Upper lobe of left lung (tissue), 4 donors: ENCODE results near the gene SLC4A2.
A peak's percentile ranks its signal among the peaks of the same experiment; 100 is the strongest.

ENCODE experiments used
- CTCF ChIP-seq, 6 experiments: fragments of 450-650 bp in 4 of 6; fragments of 200-600 bp in 2 of 6; sonication (generic) in 2 of 6; IDR thresholded peaks; one replicate each; pipeline ENCODE4 v1.5.1; 2016 to 2019; ENCODE audit warnings: antibody characterized with exemption in 6 of 6
- POLR2A ChIP-seq, 4 donors: fragments of 450-650 bp; IDR thresholded peaks; one replicate each; pipeline ENCODE4 v1.5.1; 2016 to 2017; ENCODE audit warnings: antibody characterized with exemption in 4 of 4, mild to moderate bottlenecking in 2 of 4
- POLR2AphosphoS5 ChIP-seq, 2 donors: sonication (generic); formaldehyde crosslinking; IDR thresholded peaks; one replicate each; pipeline ENCODE4 v1.5.1; 2017; ENCODE audit warnings: antibody characterized with exemption in 2 of 2

DNA sequence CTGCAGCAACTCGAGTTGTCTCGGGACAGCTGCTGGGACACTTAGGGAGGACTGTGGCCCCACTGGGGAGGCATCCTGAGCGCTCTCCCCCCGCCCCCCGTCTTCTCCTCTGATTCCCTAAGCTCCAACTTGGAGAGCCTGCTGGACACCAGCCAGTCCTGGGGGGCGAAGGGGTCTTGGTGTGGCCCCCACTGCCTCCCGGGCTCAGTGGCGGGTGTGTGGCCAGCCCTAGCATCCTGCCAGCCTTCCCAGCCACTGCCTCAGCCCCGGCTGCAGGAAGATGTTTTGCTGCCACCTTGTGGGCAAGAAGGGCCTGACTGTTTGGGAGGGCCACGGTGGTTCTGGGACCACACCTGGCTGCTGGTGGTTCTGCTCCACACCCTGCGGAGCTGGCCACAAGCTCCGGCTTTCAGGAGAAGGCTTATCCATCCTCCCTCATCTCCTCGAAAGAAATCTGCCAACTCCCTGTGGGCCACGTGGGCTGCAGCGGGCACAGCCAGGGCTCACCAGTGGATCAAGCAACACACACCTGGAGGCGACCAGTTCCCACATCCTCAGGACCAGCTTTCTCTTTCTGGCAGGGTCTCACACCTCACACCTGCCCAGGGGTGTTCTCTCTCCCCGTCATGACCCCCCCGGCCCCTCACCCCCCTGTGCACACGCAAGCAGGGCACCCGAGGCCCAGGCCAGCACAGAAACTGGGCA lies 51.7 kb downstream of the SLC4A2 start:
- TF ChIP-seq CTCF (IDR thresholded peaks at IDR 0.05), result peak; percentile 88 to 96 (median 94)
- TF ChIP-seq POLR2AphosphoS5 (IDR thresholded peaks at IDR 0.05), result no peak
- no peak for TF ChIP-seq POLR2A (IDR thresholded peaks at IDR 0.05)
